Measurements from ENCODE around the gene GMDS.

GMDS gene

GRCh38 chr6:1615151-1615852 is 630.1 kb downstream of the GMDS start:
- no peak overlapping the region for H2AFZ ChIP-seq (ENCODE audit: low read length, unreplicated experiment)
- H3K27ac ChIP-seq (ENCODE audit: low read depth, low read length): no peak overlapping the region
- no peaks in the 10 kb centered on the region for H3K27me3 ChIP-seq (ENCODE audit: insufficient read depth, low read length)
- H3K79me2 ChIP-seq (ENCODE audit: control insufficient read depth, insufficient read depth, low read length, unreplicated experiment): peaks cover 14% of the 10 kb centered on the region
- H3K4me1 ChIP-seq (ENCODE audit: control insufficient read depth, insufficient read depth, low read length, unreplicated experiment): peaks cover 12% of the 10 kb centered on the region
- H3K4me3 ChIP-seq (ENCODE audit: low read depth, low read length): no peak overlapping the region
- H3K36me3 ChIP-seq (ENCODE audit: insufficient read depth, low read length): no peaks in the 10 kb centered on the region

GRCh38 chr6:1614448-1615150 is 630.8 kb downstream of the GMDS start:
- H3K4me3 ChIP-seq (ENCODE audit: low read depth, low read length): peak overlapping the region; percentile 92; the same call in 1 of the 2 replicates
- peaks cover 14% of the 10 kb centered on the region for H3K79me2 ChIP-seq (ENCODE audit: control insufficient read depth, insufficient read depth, low read length, unreplicated experiment)
- no peak overlapping the region for H2AFZ ChIP-seq (ENCODE audit: low read length, unreplicated experiment)
- H3K36me3 ChIP-seq (ENCODE audit: insufficient read depth, low read length): no peaks in the 10 kb centered on the region
- no peaks in the 10 kb centered on the region for H3K27me3 ChIP-seq (ENCODE audit: insufficient read depth, low read length)
- H3K27ac ChIP-seq (ENCODE audit: low read depth, low read length): no peak overlapping the region
- H3K4me1 ChIP-seq (ENCODE audit: control insufficient read depth, insufficient read depth, low read length, unreplicated experiment): peaks cover 12% of the 10 kb centered on the region

- Histone ChIP-seq H3K27ac (ENCODE audit: low read depth, low read length) (no peak overlapping the region), H3K27me3 (ENCODE audit: insufficient read depth, low read length) (no peaks in the 10 kb centered on the region), H3K4me1 (ENCODE audit: control insufficient read depth, insufficient read depth, low read length, unreplicated experiment) (peaks cover 12% of the 10 kb centered on the region), H3K79me2 (ENCODE audit: control insufficient read depth, insufficient read depth, low read length, unreplicated experiment) (peaks cover 14% of the 10 kb centered on the region), H2AFZ (ENCODE audit: low read length, unreplicated experiment) (peak overlapping the region; percentile 27), H3K36me3 (ENCODE audit: insufficient read depth, low read length) (no peaks in the 10 kb centered on the region), H3K4me3 (ENCODE audit: low read depth, low read length) (peak overlapping the region; percentile 92)
Measured at GRCh38 chr6:1613688-1614447, 631.5 kb downstream of the GMDS start.

- peaks cover 5% of the 10 kb centered on the region for H3K27me3 ChIP-seq (ENCODE audit: insufficient read depth, low read length)
- peaks cover 12% of the 10 kb centered on the region for H3K4me1 ChIP-seq (ENCODE audit: control insufficient read depth, insufficient read depth, low read length, unreplicated experiment)
- H2AFZ ChIP-seq (ENCODE audit: low read length, unreplicated experiment): peak overlapping the region; percentile 27
- H3K4me3 ChIP-seq (ENCODE audit: low read depth, low read length): peak overlapping the region; percentile 92
- H3K79me2 ChIP-seq (ENCODE audit: control insufficient read depth, insufficient read depth, low read length, unreplicated experiment): peaks cover 14% of the 10 kb centered on the region
- H3K36me3 ChIP-seq (ENCODE audit: insufficient read depth, low read length): no peaks in the 10 kb centered on the region
- no peak overlapping the region for H3K27ac ChIP-seq (ENCODE audit: low read depth, low read length)
Measured at GRCh38 chr6:1613346-1613687, 632.1 kb downstream of the GMDS start.

GRCh38 chr6:1612974-1613306 is 632.5 kb downstream of the GMDS start:
- H3K27me3 ChIP-seq (ENCODE audit: insufficient read depth, low read length): peaks cover 9% of the 10 kb centered on the region
- peak overlapping the region; percentile 92 for H3K4me3 ChIP-seq (ENCODE audit: low read depth, low read length)
- peaks cover 12% of the 10 kb centered on the region for H3K4me1 ChIP-seq (ENCODE audit: control insufficient read depth, insufficient read depth, low read length, unreplicated experiment)
- no peak overlapping the region for H2AFZ ChIP-seq (ENCODE audit: low read length, unreplicated experiment)
- no peaks in the 10 kb centered on the region for H3K36me3 ChIP-seq (ENCODE audit: insufficient read depth, low read length)
- no peak overlapping the region for H3K27ac ChIP-seq (ENCODE audit: low read depth, low read length)
- peaks cover 14% of the 10 kb centered on the region for H3K79me2 ChIP-seq (ENCODE audit: control insufficient read depth, insufficient read depth, low read length, unreplicated experiment)

- Histone ChIP-seq H3K79me2 (ENCODE audit: control insufficient read depth, insufficient read depth, low read length, unreplicated experiment) (peaks cover 14% of the 10 kb centered on the region), H3K27ac (ENCODE audit: low read depth, low read length) (no peak overlapping the region), H2AFZ (ENCODE audit: low read length, unreplicated experiment) (no peak overlapping the region), H3K36me3 (ENCODE audit: insufficient read depth, low read length) (no peaks in the 10 kb centered on the region), H3K4me1 (ENCODE audit: control insufficient read depth, insufficient read depth, low read length, unreplicated experiment) (peaks cover 12% of the 10 kb centered on the region), H3K27me3 (ENCODE audit: insufficient read depth, low read length) (peaks cover 14% of the 10 kb centered on the region), H3K4me3 (ENCODE audit: low read depth, low read length) (peak overlapping the region; percentile 92)
Measured at GRCh38 chr6:1612299-1612973, 633.0 kb downstream of the GMDS start.

- peak overlapping the region; percentile 92 for H3K4me3 ChIP-seq (ENCODE audit: low read depth, low read length)
- peak overlapping the region; percentile 85 for H2AFZ ChIP-seq (ENCODE audit: low read length, unreplicated experiment)
- peaks cover 14% of the 10 kb centered on the region for H3K79me2 ChIP-seq (ENCODE audit: control insufficient read depth, insufficient read depth, low read length, unreplicated experiment)
- no peaks in the 10 kb centered on the region for H3K36me3 ChIP-seq (ENCODE audit: insufficient read depth, low read length)
- H3K27me3 ChIP-seq (ENCODE audit: insufficient read depth, low read length): peaks cover 21% of the 10 kb centered on the region
- H3K27ac ChIP-seq (ENCODE audit: low read depth, low read length): no peak overlapping the region
- H3K4me1 ChIP-seq (ENCODE audit: control insufficient read depth, insufficient read depth, low read length, unreplicated experiment): peaks cover 12% of the 10 kb centered on the region
Measured at GRCh38 chr6:1611572-1612298, 633.7 kb downstream of the GMDS start.

GRCh38 chr6:1611322-1611571 is 634.2 kb downstream of the GMDS start:
- peak overlapping the region; percentile 92 for H3K4me3 ChIP-seq (ENCODE audit: low read depth, low read length)
- peak overlapping the region; percentile 85 for H2AFZ ChIP-seq (ENCODE audit: low read length, unreplicated experiment)
- no peaks in the 10 kb centered on the region for H3K36me3 ChIP-seq (ENCODE audit: insufficient read depth, low read length)
- peaks cover 12% of the 10 kb centered on the region for H3K4me1 ChIP-seq (ENCODE audit: control insufficient read depth, insufficient read depth, low read length, unreplicated experiment)
- H3K79me2 ChIP-seq (ENCODE audit: control insufficient read depth, insufficient read depth, low read length, unreplicated experiment): peaks cover 14% of the 10 kb centered on the region
- peaks cover 26% of the 10 kb centered on the region for H3K27me3 ChIP-seq (ENCODE audit: insufficient read depth, low read length)
- no peak overlapping the region for H3K27ac ChIP-seq (ENCODE audit: low read depth, low read length)

GRCh38 chr6:1610497-1611321 is 634.7 kb downstream of the GMDS start:
- H3K27ac ChIP-seq (ENCODE audit: low read depth, low read length): peak overlapping the region; percentile 27
- no peaks in the 10 kb centered on the region for H3K36me3 ChIP-seq (ENCODE audit: insufficient read depth, low read length)
- H3K4me3 ChIP-seq (ENCODE audit: low read depth, low read length): peak overlapping the region; percentile 92
- H2AFZ ChIP-seq (ENCODE audit: low read length, unreplicated experiment): peak overlapping the region; percentile 56
- peaks cover 12% of the 10 kb centered on the region for H3K4me1 ChIP-seq (ENCODE audit: control insufficient read depth, insufficient read depth, low read length, unreplicated experiment)
- H3K79me2 ChIP-seq (ENCODE audit: control insufficient read depth, insufficient read depth, low read length, unreplicated experiment): peaks cover 14% of the 10 kb centered on the region
- peaks cover 31% of the 10 kb centered on the region for H3K27me3 ChIP-seq (ENCODE audit: insufficient read depth, low read length)

Data from ACC112 (cell line).